Measurements from ENCODE around the gene ANTXR1.
"Not testable (repeated sequence)": the region's sequence is repeated elsewhere in the genome, so short reads cannot be mapped to it uniquely, and the experiment has no call there.

Gene ANTXR1

DNA sequence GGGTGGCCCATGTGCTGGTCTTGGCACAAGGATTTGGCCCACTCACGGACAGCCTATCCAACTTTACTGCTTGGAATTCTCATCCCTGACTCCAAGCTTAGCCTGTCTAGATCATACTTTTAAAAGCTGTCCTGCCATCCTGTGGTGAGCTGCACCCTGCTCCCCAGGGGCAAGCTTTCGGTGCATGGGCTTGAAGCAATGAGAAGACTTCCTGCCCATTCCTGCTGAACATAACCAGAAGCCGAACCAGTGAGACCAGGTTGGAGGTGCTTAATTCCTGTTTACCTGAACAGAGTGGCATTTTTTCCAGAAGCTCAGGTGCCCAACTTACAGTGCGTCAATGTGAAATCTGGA is 154.5 kb downstream of the ANTXR1 start:
- no peak for DNase-seq

GRCh38 chr2:69168144-69168813 is 155.3 kb downstream of the ANTXR1 start:
- no peak for DNase-seq

GRCh38 chr2:69168950-69169654 is 156.1 kb downstream of the ANTXR1 start:
- no peak for DNase-seq

- no peak for DNase-seq
Measured at GRCh38 chr2:69169655-69170389, 156.8 kb downstream of the ANTXR1 start.

- DNase-seq = no peak
Measured at GRCh38 chr2:69170661-69171060, 157.7 kb downstream of the ANTXR1 start.

GRCh38 chr2:69171116-69171896 is 158.3 kb downstream of the ANTXR1 start:
- no peak for DNase-seq

DNA sequence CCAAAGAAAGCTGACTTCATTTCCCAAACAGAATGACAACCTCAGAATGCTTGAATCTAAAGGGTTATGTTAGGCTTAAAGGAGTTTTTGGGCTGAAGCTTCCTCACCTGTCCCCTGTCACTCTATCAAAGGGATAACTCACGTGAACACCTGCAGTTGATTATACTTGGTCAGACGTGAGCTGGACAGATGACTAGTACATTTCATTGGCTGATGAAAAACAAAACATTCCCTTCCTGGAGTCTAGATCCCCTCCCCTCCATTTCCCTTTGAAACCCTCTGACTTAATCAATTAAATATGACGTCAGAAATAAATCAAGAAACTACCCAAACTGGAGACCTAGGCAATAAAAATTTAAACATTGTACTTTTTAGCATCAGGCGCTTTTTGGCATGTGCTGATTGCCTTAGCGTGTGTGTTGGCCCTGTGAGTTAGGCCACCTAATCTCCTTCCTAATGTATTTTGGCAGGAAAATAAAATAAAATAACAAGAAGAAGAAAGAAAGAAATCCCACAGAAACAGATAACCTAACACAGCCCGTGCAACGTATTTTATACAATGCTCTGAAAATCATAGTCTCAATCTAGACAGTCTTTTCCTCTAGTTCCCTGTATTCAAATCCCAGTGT is 159.0 kb downstream of the ANTXR1 start:
- no peak for DNase-seq

- DNase-seq = no peak
Measured at GRCh38 chr2:69173706-69174105, 160.7 kb downstream of the ANTXR1 start.

GRCh38 chr2:69174211-69174610 is 161.2 kb downstream of the ANTXR1 start:
- DNase-seq = not testable (repeated sequence)

DNA sequence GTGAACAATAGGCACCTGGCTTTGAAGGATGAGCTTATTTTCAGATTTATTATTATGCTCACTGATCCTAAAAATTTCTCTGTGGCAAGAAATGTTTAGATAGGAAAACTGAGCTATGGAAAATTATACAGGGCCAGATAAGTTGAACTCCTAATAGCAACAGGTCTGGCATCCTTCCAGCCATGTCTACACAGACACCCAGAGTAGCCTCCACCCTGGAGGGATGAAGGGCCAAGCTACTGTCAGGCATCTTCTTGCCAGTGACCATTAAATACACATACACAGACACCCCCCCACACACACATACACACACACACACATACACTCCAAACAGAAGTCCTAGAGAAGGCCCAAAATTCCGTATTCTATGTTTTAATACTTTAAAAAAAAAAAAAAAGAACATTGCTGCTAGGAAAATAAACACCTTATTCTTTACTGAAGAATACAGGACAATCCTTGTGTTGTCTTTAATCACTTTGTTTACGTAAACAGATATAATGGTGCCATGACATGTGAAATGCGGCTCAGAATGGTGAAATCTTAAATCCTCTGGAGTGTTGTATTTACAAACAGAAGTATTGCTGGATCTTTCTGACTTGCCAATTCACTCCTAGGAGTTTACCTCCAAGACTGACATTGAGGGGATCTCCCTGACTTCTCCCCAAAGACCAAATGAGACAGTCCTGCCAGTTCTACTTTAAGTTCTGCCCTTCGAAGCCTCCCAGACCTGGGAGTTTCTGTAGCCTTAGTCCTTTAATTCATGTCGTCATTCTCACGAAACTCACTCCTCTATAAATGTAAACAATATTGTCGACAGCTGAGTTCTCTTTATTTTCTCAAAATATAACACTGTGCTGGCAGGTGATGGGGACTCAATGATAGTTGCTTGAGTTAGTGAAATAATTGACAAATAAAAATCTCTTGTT is 163.1 kb downstream of the ANTXR1 start:
- DNase-seq = no peak

- DNase-seq = no peak
Measured at GRCh38 chr2:69177063-69177771, 164.2 kb downstream of the ANTXR1 start.

DNA sequence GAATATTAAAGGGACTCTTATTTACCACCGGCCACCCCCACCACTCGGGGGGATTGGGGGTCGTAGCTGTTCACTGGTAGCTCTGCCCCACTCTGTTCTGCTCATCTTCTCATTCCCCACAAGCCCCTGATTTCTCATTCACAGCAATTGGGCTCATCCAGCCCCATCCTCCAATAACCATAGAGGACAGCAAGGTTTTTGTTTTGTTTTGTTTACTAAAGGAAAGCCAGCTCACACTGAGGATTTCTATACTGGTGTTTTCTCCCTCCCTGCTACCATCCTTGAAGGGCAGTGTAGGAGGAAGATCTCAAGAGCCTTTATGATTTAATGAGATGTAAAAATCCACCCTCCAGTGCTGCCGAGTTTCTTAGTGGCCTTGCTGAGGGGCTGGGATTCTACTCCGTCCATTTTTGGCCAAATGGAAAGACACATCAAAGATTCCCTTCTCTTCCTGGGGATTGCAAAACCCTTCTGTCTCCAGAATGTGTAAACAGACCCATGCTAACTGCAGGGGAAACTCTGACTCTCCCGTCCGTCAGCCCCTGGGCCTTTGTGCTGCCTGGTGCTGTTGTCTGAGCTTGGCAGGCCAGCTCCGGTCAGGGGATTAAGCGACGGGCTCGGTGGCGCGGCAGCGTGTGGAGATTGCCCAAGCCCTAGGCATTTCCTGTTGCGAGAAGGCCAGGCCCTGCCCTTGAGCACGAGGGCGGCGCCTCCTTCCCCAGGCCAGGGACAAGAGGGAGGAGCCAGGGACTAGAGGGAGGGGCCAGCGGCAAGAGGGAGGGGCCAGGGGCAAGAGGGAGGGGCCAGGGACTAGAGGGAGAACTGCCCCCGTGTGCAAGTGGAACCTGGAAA is 165.0 kb downstream of the ANTXR1 start:
- DNase-seq = no peak

DNA sequence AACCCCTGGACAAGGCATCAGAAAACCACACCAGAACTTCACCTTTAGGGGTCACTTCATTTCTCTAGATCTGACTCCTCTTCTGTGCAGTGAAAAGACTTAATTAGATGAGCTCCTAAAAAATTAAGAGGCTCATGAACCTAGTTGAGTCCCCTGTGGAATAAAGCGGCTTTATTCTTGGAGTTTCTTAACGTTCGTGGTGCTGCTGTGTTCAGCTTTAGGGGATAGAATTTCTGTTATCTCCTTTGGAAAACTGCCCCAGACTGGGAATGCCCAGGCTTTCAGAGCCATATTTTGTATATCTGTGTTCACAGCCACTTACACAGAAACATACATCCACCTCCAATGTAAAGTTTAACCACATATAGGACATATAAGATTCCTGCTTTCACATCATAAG is 165.8 kb downstream of the ANTXR1 start:
- DNase-seq = no peak

GRCh38 chr2:69180227-69180626 is 167.2 kb downstream of the ANTXR1 start:
- no peak for DNase-seq

GRCh38 chr2:69180974-69181373 is 168.0 kb downstream of the ANTXR1 start:
- no peak for DNase-seq

DNA sequence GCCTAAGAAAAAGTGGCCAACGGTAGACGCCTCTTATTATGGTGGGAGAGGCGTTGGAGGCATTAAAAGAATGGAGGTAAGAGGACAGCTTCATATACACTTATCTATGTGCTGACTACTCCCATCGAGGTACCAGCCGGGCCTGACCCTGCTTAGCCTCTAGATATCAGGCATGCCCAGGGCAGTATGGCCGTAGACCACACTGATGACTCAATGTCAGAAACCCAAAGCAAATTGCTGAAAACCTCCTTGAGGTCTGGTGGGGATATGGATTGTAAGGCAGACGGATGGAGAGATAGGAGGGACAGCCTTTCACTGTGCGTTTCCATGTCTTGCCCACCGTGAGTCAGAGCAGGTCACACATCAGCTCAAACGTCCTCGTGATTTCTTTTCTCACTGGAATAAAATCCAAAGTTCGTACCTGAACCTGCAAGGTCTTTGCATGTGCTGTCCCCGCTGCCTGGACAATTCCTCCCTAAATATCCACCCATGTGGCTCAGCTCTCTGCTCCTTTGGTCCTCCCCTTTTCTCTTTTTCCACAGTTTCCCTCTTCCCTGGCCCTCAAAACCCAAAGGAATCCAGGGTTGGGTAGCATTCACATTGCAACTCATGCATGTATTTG is 168.9 kb downstream of the ANTXR1 start:
- DNase-seq = no peak

DNA sequence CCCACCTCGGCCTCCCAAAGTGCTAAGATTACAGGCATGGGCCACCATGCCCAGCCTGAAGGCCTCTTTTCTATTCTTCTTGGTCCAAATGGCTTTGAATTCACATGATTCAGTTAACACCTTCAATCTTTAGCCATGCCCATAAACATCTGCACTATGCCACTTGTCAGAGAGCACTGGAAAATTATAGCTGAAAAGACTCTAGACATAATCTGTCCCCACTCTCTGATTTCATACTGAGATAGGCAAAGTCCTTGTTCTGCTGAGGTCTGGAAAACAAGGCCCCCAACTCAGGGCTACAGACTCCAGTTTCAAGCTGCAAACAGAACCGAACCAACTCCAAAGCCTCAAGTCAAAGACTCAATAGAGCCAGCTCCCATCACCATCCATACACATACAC is 170.7 kb downstream of the ANTXR1 start:
- DNase-seq = no peak

DNA sequence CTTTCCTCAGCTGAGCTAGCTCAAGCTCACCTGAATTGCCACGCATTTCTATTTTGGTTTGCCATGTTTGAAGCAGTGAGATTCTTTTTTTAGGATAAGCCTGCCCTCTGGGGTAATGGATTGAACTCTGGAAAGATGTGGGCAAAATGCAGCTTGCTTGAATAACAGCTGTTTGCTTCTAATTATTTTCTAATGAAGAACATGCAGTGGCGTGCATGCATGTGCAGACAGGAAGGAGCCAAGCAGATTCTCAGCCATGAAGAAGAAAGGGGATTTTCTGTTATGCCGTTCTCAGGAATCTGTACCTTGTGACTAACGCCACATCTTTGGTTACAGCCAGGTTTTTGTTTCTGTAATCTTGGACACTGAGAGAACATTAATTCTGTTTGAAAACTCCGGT is 171.2 kb downstream of the ANTXR1 start:
- no peak for DNase-seq

DNA sequence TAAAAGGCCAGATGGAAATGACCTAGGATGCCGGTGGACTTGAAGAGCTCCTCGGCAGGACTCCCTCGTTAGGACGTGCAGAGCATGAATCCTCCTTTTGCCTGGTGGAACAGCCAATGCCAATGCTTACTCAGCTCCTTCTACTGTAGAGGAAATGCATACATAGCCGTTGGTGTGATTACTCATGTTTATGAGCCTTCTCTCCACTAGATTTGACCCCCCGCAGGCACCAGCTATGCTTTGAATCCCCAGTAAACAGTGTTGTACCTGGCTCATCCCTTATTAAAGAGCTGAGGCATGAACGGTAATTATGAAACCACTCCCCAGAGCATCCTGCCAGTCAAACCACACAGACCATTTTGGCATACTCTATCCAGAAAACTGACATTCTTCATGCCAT is 172.8 kb downstream of the ANTXR1 start:
- DNase-seq = no peak

- DNase-seq = no peak
Measured at GRCh38 chr2:69186614-69187013, 173.6 kb downstream of the ANTXR1 start.

All from activated CD8-positive, alpha-beta memory T cell treated with anti-CD3 and anti-CD28 coated beads, Interleukin-2, amount 50 U/mL, for 48 hours (primary cell).